Sigmoid colon (tissue), 7 donors: ENCODE measurements around the gene XBP1. TPM values are rescaled to one million over a fixed set of nuclear protein-coding genes. Genes with fewer than 3 reads are reported as not detected.

Source experiments
- DNase-seq: peaks from one replicate; pipeline ENCODE4 v3.0.0-alpha.2; 2019
- H3K27ac ChIP-seq, 4 donors: fragments of 200-600 bp; sonication (generic); one replicate each; pipeline ENCODE4 v1.5.1; 2016 to 2019; ENCODE audit warnings: mild to moderate bottlenecking in 1 of 4
- H3K27me3 ChIP-seq, 3 donors: fragments of 200-600 bp; sonication (generic); one replicate each; pipeline ENCODE4 v1.5.1; 2019; ENCODE audit warnings: mild to moderate bottlenecking in 1 of 3
- H3K36me3 ChIP-seq, 4 donors: fragments of 200-600 bp; sonication (generic); one replicate each; pipeline ENCODE4 v1.5.1; 2016 to 2019
- H3K4me1 ChIP-seq, 4 donors: fragments of 200-600 bp; sonication (generic); one replicate each; pipeline ENCODE4 v1.5.1; 2017 to 2019
- H3K4me3 ChIP-seq, 4 donors: fragments of 200-600 bp; sonication (generic); one replicate each; pipeline ENCODE4 v1.5.1; 2017 to 2019; ENCODE audit warnings: mild to moderate bottlenecking in 2 of 4, moderate library complexity in 1 of 4
- H3K9me3 ChIP-seq, 4 donors: fragments of 200-600 bp in 3 of 4; sonication (generic) in 3 of 4; one replicate each; pipeline versions ENCODE4 v1.5.1 to v1.6.1; 2013 to 2019
- EP300 ChIP-seq, 4 donors: sonication (generic); formaldehyde crosslinking; IDR thresholded peaks; one replicate each; pipeline ENCODE4 v1.6.1; 2017; ENCODE audit warnings: antibody characterized with exemption in 4 of 4
- POLR2A ChIP-seq, 2 donors: fragments of 450-650 bp; IDR thresholded peaks; one replicate each; pipeline ENCODE4 v1.6.1; 2016; ENCODE audit warnings: antibody characterized with exemption in 2 of 2, mild to moderate bottlenecking in 2 of 2, moderate library complexity in 2 of 2
- POLR2AphosphoS5 ChIP-seq, 4 donors: sonication (generic); formaldehyde crosslinking; IDR thresholded peaks; one replicate each; pipeline ENCODE4 v1.6.1; 2017; ENCODE audit warnings: antibody characterized with exemption in 4 of 4
- WGBS, 2 donors: extraction: QIAGEN DNeasy Blood & Tissue Kit; methylation state at CpG; one replicate each; pipeline ENCODE4 v1.1.7; 2013; 5-methylcytosine and 5-hydroxymethylcytosine counted together
- intact Hi-C: fragments of 100-400 bp; cut with DNase I; formaldehyde crosslinking; loops from one replicate; pipeline ENCODE4 v1.15.1; 2023
- polyA plus RNA-seq, 3 donors: library from polyadenylated mRNA; stranded (reverse); fragments of 200-250 nt; gene quantifications; one replicate each; pipeline ENCODE4 v1.2.3, GENCODE V29; 2013
- total RNA-seq, 4 donors: library from RNA; depleted of rRNA; stranded (reverse); fragments of >200 nt; gene quantifications; one replicate each; pipeline ENCODE4 v1.1.0, GENCODE V29; 2016
- TF ChIP-seq, protein P1 (sequence below), 4 experiments: fragments of 450-650 bp in 3 of 4; fragments of 200-600 bp in 1 of 4; IDR thresholded peaks; one replicate each; pipeline ENCODE4 v1.5.1; 2016 to 2019; ENCODE audit warnings: antibody characterized with exemption in 4 of 4, mild to moderate bottlenecking in 3 of 4, moderate library complexity in 2 of 4
- donor health status: healthy with polysubstance abuse.
- donor health status: Bipolar disorder and iron deficiency.
- donor health status: healthy.

Gene XBP1
- total and polyA plus RNA-seq, 7 donors = 76.7 to 134 (median 106) TPM

- intact Hi-C loops = no loop called here
- peak overlapping the region in 2 of 4 donors; percentile 99 to 100 for H3K27ac ChIP-seq
- WGBS, 2 donors = 39 to 52% methylated on average over 7 of the region's 7 CpGs
- no peaks in the 10 kb centered on the region for H3K27me3 ChIP-seq
- peaks cover 0 to 14% (median 0%) of the 10 kb centered on the region in 4 donors for H3K36me3 ChIP-seq
- no peaks in the 10 kb centered on the region for H3K9me3 ChIP-seq
- TF ChIP-seq POLR2A (IDR thresholded peaks at IDR 0.05) (no peak), POLR2AphosphoS5 (IDR thresholded peaks at IDR 0.05) (no peak)
- TF ChIP-seq, protein P1, sequence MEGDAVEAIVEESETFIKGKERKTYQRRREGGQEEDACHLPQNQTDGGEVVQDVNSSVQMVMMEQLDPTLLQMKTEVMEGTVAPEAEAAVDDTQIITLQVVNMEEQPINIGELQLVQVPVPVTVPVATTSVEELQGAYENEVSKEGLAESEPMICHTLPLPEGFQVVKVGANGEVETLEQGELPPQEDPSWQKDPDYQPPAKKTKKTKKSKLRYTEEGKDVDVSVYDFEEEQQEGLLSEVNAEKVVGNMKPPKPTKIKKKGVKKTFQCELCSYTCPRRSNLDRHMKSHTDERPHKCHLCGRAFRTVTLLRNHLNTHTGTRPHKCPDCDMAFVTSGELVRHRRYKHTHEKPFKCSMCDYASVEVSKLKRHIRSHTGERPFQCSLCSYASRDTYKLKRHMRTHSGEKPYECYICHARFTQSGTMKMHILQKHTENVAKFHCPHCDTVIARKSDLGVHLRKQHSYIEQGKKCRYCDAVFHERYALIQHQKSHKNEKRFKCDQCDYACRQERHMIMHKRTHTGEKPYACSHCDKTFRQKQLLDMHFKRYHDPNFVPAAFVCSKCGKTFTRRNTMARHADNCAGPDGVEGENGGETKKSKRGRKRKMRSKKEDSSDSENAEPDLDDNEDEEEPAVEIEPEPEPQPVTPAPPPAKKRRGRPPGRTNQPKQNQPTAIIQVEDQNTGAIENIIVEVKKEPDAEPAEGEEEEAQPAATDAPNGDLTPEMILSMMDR (IDR thresholded peaks at IDR 0.05) = peak in 1 of 4 experiments; percentile 11
- peaks cover 0 to 35% (median 34%) of the 10 kb centered on the region in 4 donors for H3K4me1 ChIP-seq
- no peak overlapping the region for H3K4me3 ChIP-seq
- no peak for DNase-seq
These were observed 2.3 kb upstream of the XBP1 start for GRCh38 chr22:28802595-28803123.

GRCh38 chr22:28801845-28802594 is 1.7 kb upstream of the XBP1 start:
- Histone ChIP-seq H3K36me3 (peaks cover 0 to 20% (median under 1%) of the 10 kb centered on the region in 4 donors), H3K27me3 (no peaks in the 10 kb centered on the region), H3K27ac (peak overlapping the region; percentile 96 to 100 (median 100)), H3K4me1 (peaks cover 0 to 41% (median 39%) of the 10 kb centered on the region in 4 donors), H3K4me3 (peak overlapping the region in 3 of 4 donors; percentile 74 to 95 (median 79)), H3K9me3 (no peaks in the 10 kb centered on the region)
- no peak for DNase-seq
- intact Hi-C loops = no loop called here
- TF ChIP-seq, protein P1 (IDR thresholded peaks at IDR 0.05) = no peak
- TF ChIP-seq POLR2AphosphoS5 (IDR thresholded peaks at IDR 0.05) (no peak), POLR2A (IDR thresholded peaks at IDR 0.05) (no peak)
- WGBS, 2 donors = 19 to 25% methylated on average over 14 of the region's 14 CpGs

- Histone ChIP-seq H3K27me3 (no peaks in the 10 kb centered on the region), H3K4me3 (peak overlapping the region; percentile 74 to 100 (median 87)), H3K27ac (peak overlapping the region; percentile 96 to 100 (median 100)), H3K9me3 (no peaks in the 10 kb centered on the region), H3K36me3 (peaks cover 19 to 43% (median 22%) of the 10 kb centered on the region in 4 donors), H3K4me1 (peaks cover 0 to 63% (median 49%) of the 10 kb centered on the region in 4 donors)
- TF ChIP-seq POLR2A (IDR thresholded peaks at IDR 0.05) = no peak
- no peak for TF ChIP-seq EP300 (IDR thresholded peaks at IDR 0.05)
- TF ChIP-seq, protein P1 (IDR thresholded peaks at IDR 0.05) = no peak
- WGBS, 2 donors = 0% methylated on average over 31 of the region's 31 CpGs
- intact Hi-C loops = loop anchor here (1.0 to 2.0 kb wide), 3 partner anchors 26 to 120 kb away; partner anchors contain the start of genes HSCB and TTC28
- DNase-seq = peak; percentile 85
These were observed 612 bp downstream of the XBP1 start for GRCh38 chr22:28799606-28800307.

GRCh38 chr22:28798810-28799605 is 1.4 kb downstream of the XBP1 start:
- H3K27ac ChIP-seq = peak overlapping the region; percentile 96 to 100 (median 100)
- DNase-seq = peak; percentile 91
- H3K9me3 ChIP-seq = no peaks in the 10 kb centered on the region
- intact Hi-C loops = loop anchor here (1.0 to 2.0 kb wide), 3 partner anchors 26 to 120 kb away; partner anchors contain the start of genes HSCB and TTC28
- H3K4me3 ChIP-seq = peak overlapping the region; percentile 74 to 100 (median 87)
- no peaks in the 10 kb centered on the region for H3K27me3 ChIP-seq
- peaks cover 0 to 68% (median 52%) of the 10 kb centered on the region in 4 donors for H3K4me1 ChIP-seq
- 2 to 3% methylated on average over 7 of the region's 7 CpGs for WGBS, 2 donors
- peaks cover 22 to 47% (median 26%) of the 10 kb centered on the region in 4 donors for H3K36me3 ChIP-seq
- TF ChIP-seq POLR2A (IDR thresholded peaks at IDR 0.05) = peak; percentile 56 to 63
- TF ChIP-seq, protein P1 (IDR thresholded peaks at IDR 0.05) = no peak
- peak; percentile 72 to 90 (median 86) for TF ChIP-seq POLR2AphosphoS5 (IDR thresholded peaks at IDR 0.05)
